ENCODE data around the gene PRKAB1.

The PRKAB1 gene

DNA sequence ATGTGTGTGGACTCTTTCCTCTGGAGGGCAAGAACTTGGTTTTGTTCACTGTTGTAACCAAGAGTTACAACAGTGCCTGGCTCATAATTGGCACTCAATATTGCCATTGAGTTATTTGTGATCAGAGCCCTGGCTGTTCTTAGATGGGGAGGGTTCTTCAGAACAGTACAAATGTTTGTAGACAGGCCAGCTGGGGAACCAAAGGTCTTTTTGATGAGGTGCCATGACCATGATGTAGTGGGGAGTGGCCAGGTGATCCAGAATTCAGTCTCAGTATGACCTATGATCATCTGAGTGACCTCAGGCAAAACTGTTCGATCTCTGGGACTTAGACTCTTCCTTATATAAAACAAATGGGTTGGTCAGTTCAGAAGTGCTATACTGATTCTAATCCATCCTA, 3.3 kb upstream of the PRKAB1 start:
- no peak for DNase-seq (ENCODE audit: low spot score)

DNA sequence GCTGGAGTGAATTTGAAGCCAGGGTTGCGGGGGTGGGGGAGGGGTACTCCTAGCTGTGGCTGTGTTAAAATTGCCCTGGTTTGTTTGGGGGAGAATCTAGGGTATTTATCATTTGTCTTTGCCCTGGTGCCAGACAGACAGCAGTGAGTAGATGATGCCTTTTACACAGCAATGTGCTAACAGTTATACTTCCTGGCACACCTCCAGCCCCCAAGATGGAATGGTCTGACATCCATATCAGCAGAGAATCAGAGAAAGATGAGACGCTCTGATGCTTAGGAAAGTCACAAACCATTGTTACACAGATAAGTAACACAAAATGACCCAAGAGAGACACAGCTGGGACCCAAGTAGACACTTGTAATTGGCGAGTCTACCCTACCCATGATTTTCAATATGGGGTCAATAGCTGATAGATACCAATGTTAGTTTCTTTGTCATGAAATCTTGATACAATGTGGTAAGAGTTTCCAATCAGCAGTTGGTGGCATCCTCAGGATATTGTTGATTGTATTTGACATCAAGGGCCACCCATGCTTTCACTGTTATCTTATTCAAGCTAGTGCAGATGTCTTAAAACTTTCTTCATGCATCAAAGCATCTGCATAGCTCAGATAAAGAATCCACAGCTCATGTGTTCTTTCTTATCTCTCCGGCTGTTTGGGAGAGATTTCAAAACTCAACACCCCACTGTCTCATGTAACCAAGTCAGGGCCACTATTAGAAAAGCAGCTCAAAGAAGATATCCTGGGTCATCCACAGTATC, 2.6 kb upstream of the PRKAB1 start:
- DNase-seq (ENCODE audit: low spot score): no peak

DNA sequence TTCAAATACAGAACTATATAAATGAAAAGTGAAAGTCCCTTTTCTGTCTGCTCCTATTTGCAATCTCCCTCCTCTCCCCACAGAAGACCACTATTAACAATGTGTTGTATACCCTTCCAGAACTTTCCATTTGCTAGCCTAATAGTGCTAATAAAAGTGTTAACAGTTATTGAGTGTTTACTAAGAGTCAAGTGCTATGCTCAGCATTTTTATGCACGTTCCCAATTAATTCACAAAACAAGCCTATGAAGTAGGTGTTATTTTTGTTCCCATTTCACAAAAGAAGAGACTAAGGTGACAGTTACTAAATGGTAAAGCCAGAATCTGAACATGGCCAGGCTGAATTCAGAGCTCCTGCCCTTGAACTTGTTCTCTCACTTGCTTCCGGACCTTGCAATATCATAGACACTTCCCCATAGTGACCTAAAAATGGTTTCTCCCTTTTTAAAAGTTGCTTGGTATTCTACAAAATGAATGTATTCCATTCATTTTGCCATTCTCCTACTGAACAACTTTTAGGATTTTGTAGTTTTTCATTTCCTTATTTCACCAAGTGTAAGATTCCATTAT, 1.6 kb upstream of the PRKAB1 start:
- DNase-seq (ENCODE audit: low spot score): no peak

DNA sequence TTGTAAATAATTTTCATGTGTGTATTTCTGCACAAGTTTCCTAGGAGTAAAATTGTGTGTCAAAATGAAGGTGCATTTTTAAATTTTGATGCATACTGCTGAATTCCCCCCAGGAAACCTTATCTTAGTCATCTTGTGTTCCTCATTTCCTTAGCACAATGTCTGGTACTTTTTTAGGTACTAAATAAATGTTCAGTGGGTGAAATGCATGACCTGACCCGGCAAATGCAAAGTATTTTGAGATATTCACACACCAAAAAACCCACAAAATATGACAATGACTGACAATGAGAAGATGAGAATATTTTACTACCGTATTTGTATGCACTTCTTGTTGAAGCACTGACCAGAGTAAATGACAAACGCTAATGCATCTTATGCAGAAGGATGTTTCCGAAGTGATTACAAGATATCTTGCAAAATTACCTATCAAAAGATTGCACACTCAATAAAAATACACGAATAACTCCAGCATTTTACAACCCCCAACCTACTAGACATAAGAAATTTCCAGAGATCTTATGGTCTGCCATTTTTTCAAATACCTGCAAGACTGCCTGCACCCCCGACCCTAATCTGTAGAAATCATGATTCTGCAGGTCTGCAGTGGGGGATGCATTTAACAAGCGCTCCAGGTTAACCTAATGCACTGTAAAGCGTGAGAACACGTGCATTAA, 895 bp upstream of the PRKAB1 start:
- DNase-seq (ENCODE audit: low spot score): no peak

DNA sequence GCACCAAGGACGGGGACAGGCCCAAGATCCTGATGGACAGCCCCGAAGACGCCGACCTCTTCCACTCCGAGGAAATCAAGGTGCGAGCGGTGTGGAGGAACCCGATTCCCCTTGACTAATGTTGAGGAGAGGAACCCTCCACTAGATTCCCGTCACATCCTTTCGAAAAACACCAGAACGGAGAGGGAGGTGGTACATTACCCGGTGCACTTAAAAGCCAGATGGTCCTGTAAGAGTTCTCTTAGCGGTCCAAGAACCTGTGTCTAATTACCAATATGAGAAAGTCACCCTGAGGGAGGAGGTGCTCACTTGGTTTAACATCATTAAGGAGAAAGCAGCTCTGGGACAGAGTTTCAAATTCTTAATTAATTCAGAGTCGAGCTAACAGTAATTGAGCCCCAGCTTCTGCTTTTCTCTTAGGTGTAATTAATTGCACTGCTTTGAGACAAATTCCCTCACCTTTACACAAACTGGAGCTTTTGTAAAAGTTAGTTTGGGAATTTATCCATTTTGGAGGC, 450 bp downstream of the PRKAB1 start:
- DNase-seq (ENCODE audit: low spot score): no peak

DNA sequence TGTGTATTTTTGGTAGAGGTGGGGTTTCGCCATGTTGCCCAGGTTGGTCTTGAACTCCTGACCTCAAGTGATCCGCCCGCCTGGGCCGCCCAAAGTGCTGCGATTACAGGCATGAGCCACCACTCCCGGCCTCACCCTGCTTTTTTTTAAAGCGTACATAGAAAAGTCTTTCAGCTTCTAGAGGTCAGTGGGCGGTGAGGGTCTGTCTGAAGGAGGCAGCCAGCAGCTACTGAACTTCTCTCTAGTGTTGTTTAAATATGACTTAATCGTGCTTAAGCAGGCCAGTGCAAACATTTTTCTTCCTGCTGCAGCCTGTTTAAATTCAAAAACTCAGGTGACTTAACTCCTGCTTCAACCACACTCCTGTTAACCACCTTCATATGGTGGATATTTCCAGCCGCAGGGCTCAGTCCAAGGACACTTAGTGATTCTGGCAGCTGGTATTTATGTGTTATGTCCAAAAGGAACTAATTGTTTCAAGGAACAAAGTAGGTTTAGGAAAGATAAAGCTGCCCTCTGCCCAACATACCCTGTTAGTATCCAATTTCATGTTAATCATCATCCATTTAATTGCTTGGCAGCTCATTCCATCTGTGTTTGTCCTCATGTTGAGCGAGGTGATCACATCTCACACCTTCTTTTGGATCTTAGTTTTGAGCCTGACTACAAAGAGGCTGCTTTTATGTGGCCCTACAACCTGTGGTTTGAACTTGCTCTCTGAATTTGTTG, 2.0 kb downstream of the PRKAB1 start:
- DNase-seq (ENCODE audit: low spot score): no peak

DNA sequence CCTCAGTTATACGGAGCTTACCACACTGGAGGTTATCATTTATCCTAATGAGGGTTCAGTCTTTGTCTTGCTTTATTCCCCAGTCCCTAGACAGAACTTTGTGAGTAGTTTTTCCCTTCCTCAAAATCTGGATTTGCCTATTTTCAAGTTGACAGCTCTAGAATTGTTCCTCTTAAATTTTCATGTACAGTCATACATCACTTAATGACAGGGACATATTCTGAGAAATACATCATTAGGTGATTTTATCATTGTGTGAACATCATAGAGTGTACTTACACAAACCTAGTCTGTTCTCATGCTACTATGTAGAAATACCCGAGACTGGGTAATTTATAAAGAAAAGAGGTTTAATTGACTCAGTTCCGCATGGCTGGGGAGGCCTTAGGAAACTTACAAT, 3.1 kb downstream of the PRKAB1 start:
- no peak for DNase-seq (ENCODE audit: low spot score)

DNA sequence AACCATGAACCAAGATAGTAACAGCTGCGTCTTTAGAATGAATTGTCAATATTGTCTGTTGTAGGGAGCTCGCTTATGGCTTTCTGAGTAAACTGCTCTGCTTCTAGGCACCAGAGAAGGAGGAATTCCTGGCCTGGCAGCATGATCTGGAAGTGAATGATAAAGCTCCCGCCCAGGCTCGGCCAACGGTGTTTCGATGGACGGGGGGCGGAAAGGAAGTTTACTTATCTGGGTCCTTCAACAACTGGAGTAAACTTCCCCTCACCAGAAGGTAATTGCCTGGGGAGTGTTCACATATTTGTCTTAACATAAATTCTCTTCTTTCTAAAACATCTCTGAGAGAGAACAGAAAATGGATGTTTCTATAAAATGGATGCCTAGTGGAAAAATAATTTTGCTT, 4.3 kb downstream of the PRKAB1 start:
- no peak for DNase-seq (ENCODE audit: low spot score)

DNA sequence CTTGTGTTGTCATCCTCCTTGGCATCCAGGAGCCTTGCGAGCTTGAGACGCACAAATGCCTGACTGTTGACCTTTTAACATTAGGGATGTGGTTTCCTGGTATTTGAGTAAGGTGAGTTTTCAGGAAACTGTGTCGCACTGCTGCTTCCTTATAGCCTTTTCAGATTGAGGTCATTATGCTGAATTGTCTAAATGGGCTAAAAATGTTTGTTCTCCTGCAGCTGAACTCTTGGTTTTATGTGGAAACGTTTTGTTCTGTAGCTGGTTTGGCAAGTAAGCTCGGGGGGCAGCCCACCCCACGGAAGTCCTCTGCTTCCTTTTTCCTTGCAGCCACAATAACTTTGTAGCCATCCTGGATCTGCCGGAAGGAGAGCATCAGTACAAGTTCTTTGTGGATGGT, 5.7 kb downstream of the PRKAB1 start:
- no peak for DNase-seq (ENCODE audit: low spot score)

DNA sequence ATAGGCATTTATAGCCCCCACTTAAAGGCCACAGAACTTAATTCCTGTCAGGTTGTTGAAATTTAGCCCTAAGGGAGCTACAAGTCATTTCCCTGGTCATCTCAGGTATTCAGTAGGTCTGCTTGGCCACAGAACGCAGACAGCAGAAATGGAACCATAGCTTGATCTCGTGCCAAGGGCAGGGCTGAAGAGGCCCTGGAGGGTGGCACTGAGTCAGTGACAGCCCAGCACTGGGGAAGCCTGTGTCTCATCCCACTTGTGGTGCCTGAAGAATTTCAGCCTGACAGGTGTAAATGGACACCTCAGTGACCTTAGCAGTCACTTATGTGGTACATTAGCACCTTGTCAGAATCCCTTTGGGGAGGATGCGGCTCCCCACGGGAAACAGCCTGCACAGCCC, 6.6 kb downstream of the PRKAB1 start:
- no peak for DNase-seq (ENCODE audit: low spot score)

DNA sequence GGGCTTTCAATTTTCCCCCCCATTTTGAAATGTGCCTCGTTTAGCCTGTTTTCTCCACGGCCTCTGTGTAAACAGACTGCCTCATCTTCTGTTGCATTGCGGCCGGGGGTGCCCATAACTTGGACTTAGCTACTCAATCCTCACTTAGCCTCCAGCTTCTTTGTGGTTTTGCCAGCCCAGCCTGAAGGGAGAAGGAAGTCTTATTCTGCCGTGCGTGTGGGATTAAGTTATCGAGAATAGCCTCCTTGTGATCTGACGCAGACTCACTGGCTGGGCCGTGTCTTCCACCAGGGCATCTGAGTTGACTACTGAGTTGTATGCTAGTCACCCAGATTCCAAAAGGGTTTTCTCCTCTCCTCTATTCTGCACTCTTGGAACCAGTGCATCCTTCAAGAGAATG, 8.1 kb downstream of the PRKAB1 start:
- DNase-seq (ENCODE audit: low spot score): no peak

DNA sequence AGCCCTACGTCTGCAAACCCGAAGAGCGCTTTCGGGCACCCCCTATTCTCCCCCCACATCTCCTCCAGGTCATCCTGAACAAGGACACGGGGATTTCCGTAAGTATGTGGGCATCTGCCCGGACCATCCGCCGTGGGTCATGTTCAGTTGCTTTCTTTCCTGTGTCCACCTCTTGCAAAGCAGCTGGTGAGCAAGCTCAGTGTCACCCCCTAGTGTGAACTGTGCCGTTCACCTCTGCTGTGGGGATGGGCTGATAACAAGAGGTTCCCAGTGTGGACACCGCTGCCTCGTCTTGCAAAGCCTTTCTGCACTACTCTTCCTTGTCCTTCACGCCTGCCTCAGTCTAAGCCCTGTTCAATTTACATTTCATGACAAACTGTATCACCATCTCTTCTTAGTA, 8.6 kb downstream of the PRKAB1 start:
- no peak for DNase-seq (ENCODE audit: low spot score)

DNA sequence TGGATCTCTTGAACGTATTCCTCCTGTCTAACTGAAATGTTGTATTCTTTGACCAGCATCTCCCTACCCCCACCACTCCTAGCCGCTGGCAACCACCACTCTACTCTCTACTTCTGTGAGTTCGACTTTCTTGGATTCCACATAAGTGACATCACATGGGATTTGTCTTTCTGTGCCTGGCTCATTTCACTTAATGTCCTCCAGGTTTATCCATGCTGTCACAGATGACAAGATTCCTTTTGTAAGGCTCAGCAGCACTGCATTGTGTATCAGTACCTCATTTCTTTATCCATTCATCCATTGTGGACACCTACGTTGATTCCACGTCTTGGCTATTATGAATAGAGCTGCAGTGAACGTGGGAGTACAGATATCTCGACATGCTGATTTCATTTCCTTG, 10.5 kb downstream of the PRKAB1 start:
- DNase-seq (ENCODE audit: low spot score): no peak

DNA sequence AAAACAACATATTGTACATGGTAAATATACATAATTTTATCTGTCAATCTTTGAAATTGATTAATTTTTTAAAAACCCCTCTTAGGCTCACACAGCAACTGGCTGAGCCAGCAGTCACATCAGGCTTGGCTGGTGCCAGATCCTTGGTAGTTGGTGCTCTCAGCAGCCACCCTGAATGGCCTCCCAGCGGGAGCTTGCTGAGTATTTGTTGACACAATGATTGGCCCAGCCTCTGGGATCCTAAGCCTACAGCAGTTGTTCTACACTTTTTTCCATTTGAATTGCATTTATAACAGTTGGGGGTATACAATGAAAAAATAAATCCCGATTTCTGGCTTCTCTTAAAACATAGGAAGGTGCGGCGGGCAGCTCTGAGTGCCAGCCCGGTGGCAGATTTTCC, 11.1 kb downstream of the PRKAB1 start:
- DNase-seq (ENCODE audit: low spot score): no peak

DNA sequence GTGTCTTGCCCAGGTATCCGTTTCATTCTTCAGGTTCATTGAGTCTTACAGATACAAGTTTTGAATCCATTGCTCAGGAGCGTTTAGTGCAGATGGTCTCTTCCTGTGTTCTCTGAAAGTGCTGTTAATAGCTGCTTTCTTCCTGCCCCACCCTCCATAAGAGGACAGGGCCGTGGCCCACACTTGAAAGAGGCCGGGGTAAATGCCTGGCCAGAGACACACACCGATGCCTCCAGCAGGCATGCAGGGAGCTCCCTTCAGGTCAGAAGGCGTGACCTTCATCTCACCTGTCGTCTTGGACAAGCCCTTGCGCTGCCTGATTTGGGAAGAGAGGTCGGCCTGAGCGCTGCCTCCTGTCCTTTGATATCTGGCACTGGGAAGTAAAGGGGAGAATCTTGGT, 11.6 kb downstream of the PRKAB1 start:
- DNase-seq (ENCODE audit: low spot score): no peak

DNA sequence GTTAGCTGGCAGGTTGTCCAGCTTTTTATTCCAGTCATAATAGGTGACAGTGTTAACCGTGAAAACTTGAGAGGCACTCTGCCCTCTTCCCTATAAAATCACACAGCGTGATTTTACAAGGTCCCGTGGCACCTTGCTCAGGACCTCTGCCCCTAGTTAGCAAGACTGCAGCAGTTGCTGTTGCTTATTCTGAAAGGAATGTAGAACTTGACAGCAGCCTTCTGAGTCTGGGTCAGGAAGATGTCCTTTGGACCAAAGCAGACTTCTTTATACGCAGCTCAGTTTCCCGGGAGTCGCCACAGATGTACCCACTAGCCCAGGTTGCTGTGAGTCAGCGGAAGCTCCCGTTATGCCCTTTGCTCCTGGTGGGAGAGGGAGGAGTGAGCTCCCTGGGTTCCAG, 13.2 kb downstream of the PRKAB1 start:
- no peak for DNase-seq (ENCODE audit: low spot score)

DNA sequence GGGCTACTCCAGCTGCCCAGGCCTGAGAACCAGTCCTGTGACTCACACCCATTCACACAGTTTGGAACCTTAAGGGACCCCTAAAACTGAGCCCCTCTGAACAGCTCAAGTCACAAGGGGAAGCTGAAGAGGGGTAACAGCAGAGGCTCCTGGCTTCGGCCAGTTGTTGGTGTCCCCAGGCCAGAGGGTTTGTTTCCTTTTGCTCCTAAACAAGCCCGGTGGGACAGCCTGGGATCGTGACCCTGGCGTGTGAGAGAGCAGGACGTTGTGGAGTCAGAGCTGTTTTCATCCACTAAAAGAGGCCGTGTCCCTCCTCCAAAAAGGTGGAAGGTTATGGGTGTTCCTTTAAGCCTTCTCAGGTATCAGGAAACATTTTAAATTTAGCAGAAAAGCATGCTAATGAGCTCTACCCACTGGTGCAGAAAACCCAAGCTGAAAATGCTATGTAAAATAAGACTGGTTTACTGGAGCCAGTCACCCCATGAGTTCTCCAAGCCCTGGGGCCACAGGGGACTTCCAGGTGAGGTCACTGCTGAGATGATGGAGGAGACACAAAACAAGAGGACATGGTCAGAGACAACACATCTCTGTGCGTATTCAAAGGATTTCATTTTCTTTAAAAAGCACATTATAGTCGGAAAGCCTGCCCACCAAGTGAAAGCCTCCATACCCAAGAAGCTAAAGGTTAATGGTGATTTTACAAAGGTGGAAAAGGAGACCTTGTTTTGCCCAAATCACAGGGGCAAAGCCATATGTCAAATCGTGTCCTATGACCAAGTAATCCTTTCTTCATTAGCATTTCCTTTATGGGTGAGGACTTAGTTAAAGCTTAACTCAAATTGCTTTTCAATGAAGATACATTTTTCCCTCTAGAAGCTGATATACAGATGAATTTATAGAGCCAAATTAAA, 14.1 kb downstream of the PRKAB1 start:
- no peak for DNase-seq (ENCODE audit: low spot score)

DNA sequence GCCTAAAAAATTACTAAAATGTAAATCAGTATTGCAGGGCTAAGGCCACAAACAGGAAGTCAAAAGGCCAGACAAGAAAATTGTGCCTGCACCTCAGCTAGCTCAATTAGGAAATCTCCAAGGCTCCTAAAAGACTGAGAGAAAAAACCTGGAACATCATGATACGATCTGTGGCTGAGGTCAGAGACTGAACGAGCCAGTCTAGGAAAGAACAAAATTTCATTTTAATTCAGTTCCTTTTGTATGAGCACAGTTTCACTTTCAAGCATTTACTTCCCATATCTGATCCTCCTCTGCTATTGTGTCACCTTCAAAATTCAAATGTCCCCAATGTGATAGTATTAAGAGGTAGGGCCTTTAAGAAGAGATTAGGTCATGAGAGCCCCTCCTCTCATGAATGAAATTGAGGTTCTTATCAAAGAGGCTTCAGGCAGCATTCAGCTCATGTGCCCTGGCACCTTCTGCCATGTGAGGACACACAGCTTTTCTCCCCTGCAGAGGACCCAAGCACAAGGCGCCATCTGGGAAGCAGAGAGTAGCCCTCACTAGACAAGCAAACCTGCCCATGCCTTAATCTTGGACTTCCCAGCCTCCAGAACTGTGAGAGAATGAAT, 14.8 kb downstream of the PRKAB1 start:
- DNase-seq (ENCODE audit: low spot score): no peak

DNA sequence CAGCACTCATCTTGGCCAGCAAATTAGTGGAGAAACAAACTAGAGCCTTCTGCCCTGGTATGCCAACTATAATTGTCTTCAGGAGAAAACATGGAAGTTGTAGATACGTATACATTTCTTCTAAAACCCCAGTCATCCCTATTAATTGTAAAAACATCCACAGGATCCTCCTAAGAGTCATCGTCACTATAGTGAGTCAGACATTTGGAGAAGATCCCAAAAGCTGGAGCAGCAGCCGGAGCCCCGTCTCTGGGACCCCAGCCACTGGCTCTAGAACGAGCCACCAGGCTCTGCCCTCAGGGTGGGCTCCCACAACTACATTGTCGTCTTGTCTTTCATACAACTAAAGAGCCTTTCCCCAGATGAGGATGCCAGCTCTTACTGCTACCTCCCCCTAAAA, 15.5 kb downstream of the PRKAB1 start:
- no peak for DNase-seq (ENCODE audit: low spot score)

DNA sequence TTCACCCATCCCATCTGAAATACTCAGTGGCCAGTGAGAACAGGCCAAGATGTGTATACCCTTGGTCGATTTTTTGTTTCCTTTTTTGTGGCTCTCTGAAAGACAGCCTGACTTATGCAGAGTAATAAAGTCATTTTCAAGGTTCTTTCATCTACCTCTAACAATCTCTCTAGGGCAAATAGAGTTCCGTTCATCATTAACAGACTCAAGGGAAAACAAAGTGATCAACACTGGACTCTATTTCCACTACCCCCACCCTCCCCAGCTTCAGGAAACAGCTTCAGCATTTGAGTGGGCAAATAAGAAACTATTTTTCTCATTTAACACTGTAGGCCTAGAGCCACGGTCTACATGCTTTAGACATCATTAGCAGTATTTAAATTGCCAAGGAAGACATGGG, 15.9 kb downstream of the PRKAB1 start:
- no peak for DNase-seq (ENCODE audit: low spot score)

DNA sequence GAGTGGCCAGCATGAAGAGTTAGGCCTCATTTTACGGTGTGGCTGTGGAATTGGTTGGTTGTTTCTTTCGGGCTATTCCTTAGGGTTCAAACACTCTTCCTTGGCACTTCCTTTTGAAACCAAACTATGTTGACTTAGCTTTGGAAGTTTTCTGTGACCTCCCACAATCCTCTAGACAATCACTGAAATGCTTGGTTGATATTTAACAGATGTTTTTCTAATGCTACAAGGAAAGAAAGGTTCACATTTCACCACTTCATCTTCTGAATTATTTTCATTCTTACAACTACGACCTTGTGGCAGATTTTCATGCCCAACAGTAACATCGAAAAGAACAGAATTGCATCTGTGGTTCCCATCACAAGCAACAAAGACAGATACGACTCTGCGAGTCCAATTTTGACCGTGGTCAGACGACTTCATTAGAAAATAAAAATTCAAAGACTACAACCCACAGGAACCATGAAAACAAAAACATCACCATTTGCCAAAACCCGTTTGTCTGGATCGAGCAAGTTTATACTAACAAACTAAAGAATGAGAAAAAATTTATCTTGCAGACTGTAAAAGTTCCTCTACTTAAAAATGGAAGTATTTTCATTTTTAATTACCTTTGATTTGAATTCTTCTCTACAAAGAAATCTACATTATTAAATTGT, 16.9 kb downstream of the PRKAB1 start:
- DNase-seq (ENCODE audit: low spot score): no peak

All from Ammon's horn (tissue), 1 donor.